H1 (cell line): Measurements from ENCODE around the gene SPPL2B. TPM values are rescaled to one million over a fixed set of nuclear protein-coding genes. Genes with fewer than 3 reads are reported as not detected.

Experiments used
- CHD7 ChIP-seq: fragments of 300-600 bp; sonication (generic); IDR thresholded peaks from 2 replicates; pipeline ENCODE4 v1.7.1; 2012; ENCODE audit warnings: low read length, moderate library complexity, mild to moderate bottlenecking, inconsistent platforms; ENCODE audit not compliant: insufficient replicate concordance
- TAF1 ChIP-seq: IDR thresholded peaks from 2 replicates; pipeline ENCODE4 v1.6.1; 2011; ENCODE audit warnings: mild to moderate bottlenecking, low read depth, low read length
- polyA plus RNA-seq, 7 experiments: library from polyadenylated mRNA; depleted of rRNA in 3 of 7; stranded (reverse) in 5 of 7; unstranded in 2 of 7; fragments of >200 nt in 5 of 7; fragments of 200-250 nt in 2 of 7; gene quantifications; 1 replicate in 5 of 7; 2 replicates in 1 of 7; 4 replicates in 1 of 7; pipeline versions ENCODE4 v1.2.1 to v1.2.3, GENCODE V29; 2011 to 2013; ENCODE audit warnings: missing spikeins in 2 of 7, mixed read lengths in 2 of 7
- total RNA-seq: library from RNA; stranded (reverse); fragmentation: NEBNext Ultra II Directional; extraction: Animal tissue kit (Norgen Biotek cat#: 25700); gene quantifications from 2 replicates; pipeline ENCODE4 v1.2.1, GENCODE V29; 2021

Gene SPPL2B
- total and polyA plus RNA-seq, 2 of the 8 experiments (the other 6 are each of a cell fraction or from before 2014, with no cell fraction given), result 34.8 to 55.7 TPM

- no peak for TF ChIP-seq CHD7
- TF ChIP-seq TAF1, result no peak
- TF ChIP-seq, all 59 proteins: peak for 1
These were observed 41.9 kb upstream of the SPPL2B start (continued) for GRCh38 chr19:2286402-2287140.
